GM21576 (cell line): Measurements from ENCODE around the gene CNTROB.
A peak's percentile ranks its signal among the peaks of the same experiment; 100 is the strongest.

Experiments
- ATAC-seq: cut with Tn5 transposase; IDR thresholded peaks from one replicate; pipeline ENCODE4 v1.9.1; 2021; ENCODE audit warnings: mild to moderate bottlenecking, moderate library complexity; ENCODE audit not compliant: unreplicated experiment

Gene CNTROB

DNA sequence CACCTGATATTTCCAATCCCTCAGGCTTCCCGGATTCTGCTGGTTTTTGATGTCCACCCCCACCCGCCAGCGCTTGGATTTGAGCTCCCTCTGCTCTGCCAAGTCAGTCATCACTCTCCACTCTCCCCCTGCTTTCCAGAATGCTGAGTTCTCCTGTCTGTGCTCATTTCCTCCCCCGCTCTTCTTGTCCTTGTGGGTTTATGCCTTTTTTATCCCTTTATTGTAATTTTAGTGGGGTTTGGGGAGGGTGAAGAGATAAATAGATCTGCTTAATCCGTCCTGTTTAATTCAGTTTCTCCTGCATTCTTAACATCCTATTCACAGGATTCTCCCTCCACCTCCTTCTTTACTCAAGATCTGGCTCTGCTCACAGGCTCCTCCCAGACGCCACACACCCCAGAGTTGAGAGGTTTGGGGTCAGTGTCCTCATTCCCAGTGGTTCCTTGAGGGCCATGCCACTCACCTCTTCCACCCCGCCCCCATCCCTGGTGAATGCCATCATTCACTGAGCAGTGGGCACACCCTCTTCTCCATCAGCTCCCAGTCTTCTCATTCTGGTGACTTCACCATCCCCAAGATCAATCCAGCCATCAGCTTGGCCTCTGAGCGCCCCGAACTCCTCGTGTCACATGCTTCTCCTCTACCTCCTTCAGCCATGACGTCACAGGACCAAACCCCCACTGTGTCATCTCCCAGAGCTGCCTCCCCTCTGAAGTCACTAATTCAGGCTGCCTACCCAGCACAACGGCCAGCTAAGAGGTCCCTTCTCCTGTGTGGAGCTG lies 55.3 kb downstream of the CNTROB start:
- no peak for ATAC-seq

- ATAC-seq, result no peak
These were observed 56.8 kb downstream of the CNTROB start for GRCh38 chr17:7988750-7989178.

DNA sequence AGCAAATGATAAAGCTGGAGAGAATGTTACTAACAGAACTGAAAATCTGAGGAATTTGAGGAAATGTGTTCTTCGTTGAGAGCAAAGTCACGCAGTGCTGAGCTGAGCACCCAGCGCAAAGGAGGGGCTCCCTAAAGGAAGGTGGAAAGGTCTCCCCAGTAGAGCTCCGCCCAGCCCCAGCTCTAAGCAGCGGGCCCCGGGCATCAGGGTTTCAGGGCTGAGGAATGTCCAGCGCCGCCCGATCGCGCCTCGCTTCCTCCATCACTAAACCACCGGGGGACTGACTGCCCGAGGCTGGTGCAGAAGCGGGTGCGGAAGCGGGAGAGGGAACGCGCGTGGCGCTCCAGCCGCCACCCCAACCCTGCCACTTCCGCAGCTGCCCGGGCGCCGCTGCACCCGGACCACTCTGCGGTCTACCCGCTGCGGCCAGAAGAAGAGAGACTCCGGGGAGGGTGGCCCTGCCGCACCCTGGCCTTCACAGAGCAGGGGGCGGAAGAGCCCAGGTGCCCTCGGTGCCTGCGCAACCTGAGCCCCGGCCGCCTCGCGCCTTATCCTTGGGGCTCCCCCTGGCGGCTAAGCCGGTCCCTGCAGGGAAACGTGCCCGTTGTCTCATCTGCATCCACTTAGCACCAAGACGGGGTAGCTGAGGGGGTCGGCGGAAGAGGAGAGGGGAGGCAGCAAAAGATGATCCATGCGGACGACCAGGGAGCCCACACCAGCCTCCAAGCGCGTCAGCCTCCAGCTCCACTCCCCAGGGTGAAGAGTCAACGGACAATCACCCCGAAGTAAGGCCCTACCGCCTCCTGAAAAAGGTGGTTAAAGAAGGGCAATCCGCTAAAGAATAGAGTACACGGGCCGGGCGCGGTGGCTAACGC lies 58.0 kb downstream of the CNTROB start:
- peak; percentile 75 for ATAC-seq

GRCh38 chr17:7992516-7992915 lies 60.5 kb downstream of the CNTROB start:
- no peak for ATAC-seq

DNA sequence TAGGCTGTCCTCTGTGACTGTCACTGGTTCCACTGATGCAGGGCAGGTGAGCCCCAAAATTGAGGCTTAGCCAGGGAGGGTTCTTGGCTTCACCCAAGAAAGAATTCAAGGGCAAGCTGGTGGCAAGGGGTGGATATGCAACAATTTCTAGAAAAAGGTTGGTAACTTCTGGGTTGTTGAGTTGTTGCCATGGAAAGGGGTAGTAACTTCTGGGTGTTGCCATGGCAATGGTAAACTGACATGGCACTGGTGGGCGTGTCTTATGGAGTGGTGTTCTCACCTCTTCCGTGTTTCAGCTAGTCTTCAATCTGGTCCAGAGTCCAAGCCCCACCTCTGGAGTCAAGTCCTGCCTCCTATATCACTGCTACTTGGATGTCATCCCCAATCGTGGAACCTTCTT lies 60.9 kb downstream of the CNTROB start:
- ATAC-seq, result no peak

- no peak for ATAC-seq
These were observed 62.1 kb downstream of the CNTROB start for GRCh38 chr17:7993972-7994589.

GRCh38 chr17:7995724-7996123 lies 63.7 kb downstream of the CNTROB start:
- no peak for ATAC-seq

DNA sequence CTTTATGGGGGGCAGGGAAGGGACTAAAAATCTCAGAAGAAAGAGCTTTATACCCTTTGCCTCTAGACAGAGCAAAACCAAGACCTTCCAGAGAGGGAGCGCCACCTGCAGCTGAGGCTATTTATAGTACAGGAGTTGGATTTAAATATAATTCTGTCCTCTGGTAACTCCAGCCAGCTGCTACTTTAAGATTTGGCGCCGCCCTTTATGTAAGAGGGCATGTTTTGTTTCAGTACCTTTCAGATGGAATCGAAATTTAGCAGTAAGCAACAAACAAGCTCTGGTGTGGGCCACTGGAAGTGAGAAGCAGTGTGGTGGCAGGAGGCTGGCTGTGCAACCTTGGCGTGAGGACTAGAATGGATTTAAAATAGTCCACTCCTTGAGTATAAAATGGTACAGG lies 65.2 kb downstream of the CNTROB start:
- no peak for ATAC-seq
